HG03097 (cell line): ENCODE measurements around the gene CDHR5.
A peak's percentile ranks its signal among the peaks of the same experiment; 100 is the strongest.

Experiments
- ATAC-seq: cut with Tn5 transposase; IDR thresholded peaks from one replicate; pipeline ENCODE4 v1.9.1; 2021; ENCODE audit not compliant: unreplicated experiment, low FRiP score

CDHR5 gene

DNA sequence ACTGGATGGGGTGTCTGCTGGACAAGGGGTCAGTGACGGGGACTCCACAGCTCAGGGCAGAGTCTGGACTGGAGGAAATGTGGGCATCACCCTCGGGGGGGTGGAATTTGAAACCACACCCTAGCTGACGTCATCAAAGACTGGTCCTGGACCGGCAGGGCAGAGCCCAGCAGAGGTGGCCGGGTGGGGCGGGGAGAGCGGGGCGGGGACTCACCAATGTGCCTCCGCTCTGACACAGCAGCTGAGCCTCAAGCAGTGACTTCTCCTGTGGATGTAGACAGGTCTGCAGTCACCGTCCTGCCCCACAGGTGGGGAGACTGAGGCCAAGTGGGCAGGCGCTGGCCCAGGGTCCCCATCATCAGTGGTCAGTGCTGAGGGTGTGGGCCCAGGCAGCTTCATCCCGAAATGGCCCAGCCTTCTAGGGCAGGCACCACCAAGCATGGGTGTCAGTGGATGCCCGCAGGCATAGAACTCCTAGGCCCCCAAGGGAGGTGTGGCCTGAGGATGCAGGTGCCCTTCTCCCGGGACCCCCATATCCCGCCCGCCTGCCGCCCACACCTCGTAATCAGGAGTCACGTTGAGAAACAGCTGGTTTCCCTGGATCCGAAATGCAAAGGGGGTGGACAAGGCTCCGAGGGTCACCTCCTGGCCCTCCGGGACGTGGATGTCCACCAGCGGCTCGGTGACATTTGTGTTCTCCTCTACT lies 603 bp downstream of the CDHR5 start:
- ATAC-seq = no peak

DNA sequence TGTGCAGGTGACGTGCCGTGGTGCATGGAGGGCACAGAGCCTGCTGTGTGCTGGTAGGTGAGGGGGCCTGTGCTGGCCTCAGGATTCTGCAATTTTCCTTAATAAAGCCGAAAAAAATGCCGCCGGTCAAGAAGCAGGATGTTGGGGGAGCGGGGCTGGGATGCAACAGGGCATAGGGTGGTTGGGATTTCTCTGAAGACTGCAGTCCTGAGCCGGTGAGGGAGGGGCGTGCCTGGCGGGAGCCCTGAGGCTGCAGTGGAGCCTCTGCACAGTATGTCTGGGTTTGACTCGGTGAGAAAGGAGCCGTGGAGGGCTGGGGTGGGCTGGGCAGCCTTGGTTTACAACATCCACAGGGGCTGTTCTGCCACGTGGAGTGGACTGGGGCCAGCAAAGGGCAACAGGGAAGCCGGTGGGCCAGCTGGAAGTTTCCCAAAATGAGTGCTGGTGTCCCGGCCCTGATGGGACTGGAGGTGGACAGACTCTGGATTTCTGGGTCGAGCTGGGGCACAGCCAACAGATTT lies 1.3 kb downstream of the CDHR5 start:
- ATAC-seq = no peak

DNA sequence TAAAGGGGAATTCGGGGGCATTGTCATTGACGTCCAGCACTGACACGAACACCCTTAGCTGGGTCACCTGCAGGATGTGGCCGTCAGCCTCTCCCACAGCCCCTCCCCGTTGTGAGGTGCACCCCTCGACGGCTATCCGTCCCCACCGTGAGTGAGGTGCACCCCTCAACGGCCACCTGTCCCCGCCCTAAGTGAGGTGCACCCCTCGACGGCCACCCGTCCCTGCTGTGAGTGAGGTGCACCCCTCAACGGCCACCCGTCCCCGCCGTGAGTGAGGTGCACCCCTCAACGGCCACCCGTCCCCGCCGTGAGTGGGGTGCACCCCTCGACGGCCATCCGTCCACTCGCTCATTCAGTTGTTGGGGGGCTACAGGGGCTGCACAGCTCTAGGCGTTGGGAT lies 2.9 kb downstream of the CDHR5 start:
- no peak for ATAC-seq

DNA sequence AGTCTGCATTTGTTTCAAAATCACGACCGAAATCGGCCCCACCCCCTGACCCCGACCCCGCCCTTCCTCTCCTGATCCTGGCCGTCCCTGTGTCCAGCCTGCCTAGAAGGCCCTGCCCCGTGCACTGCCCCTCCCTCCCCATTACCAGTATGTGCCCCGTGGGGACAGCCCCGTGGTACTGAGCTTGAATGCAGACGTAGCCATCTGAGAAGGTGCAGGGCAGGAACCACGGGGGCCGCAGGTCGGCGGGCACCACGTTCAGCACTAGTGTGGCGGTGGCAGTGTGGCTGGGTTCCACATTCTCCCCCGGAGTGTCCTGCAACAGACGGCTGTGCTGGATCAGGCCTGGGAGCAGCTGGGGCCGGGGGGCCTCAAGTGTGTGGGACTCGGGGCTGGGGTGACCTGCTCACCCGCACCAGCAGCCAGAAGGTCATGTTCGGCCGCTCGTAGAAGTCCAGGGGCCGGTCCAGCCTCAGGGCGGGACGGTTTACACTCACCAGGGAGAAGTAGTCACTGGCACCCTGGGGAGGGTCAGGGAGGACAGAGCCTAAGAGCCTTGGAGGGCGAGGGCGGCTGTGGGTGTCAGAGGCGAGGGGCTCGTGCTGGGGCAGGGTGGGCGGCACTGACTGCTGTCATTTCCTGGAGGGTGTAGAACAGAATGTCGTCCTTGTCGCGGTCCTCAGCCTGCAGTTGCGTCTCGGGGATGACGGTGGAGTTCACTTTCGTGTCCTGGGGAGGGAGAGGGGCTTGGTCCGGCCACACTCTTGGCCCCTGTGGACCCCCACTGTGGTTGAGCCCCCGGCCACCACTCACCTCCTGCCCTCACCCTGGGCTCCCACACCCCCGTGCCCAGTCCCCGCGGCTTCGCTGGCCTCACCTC lies 3.6 kb downstream of the CDHR5 start:
- ATAC-seq = no peak

DNA sequence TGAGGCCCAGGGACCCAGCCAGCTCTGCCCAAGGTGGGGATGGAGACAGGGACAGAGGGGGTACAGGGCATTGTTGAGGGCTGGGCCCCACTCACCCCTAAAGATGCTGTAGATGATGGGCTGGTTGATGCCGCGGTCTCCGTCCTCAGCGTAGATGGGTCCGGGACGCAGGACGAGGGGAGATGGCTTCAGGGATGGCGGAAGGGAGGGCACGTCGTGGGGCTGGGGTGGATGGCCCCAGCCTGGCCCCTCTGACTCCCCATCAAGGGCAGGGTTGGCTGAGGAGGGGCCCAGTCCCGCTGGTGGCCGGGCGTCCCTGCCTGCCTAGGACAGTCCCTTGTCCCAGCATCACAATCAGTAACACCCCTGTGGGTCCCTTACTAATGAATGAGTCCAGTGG lies 4.6 kb downstream of the CDHR5 start:
- ATAC-seq = no peak

DNA sequence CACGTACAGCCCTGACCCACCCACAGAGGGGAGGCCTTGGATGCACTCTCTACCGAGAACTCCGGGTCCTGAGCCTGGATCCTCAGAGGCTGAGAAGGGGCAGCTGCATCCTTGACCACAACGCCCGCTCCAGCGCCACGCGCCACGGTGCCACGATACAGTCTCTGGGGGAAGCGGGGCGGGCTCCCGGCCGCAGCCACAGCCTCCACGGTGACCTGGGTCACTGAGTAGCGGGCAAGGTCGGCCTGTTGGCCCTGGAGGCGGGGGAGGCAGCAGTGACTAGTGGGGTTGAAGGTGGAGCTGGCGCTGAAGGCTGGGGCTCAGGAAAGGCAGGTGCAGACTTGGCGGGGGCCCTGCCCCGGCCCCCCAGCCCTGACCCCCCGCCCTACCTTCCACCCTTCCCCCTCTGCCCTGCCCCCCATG lies 5.1 kb downstream of the CDHR5 start:
- no peak for ATAC-seq

DNA sequence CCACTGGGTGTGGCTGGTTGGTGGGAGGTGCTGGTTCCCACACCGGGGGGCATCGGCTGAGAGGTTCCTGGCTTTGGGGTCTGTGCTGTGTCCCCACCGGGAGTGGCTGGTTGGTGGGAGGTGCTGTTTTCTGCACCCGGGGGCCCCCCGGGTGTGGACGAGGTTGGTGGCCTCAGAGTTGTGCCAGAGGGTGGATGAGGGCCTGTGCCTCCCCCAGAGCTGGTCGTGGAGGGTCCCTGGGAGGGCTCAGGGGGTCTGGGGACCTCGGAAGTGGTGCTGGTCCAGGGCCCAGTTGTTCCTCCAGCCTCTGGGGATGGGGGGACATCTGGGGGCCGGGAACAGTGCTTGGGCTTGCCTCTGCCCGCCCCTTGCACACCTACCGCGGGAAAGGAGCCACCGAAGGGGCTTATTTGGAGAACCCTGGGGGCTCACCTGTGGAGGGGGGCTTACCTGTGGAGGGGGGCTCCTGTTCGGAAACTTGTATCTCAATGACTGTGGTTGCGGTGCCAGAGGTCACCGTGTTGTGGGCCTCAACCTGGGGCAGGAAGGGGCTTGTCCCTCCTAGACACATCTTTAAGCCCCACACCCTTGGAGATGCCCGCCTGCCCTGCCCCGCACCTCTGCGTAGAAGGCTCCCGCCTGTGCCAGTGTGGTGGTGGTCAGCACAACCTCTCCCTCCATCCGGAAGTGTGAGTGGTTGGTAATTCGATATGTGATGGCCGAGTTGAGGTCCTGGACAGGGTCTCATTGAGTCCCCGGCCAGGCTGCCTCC lies 5.7 kb downstream of the CDHR5 start:
- ATAC-seq = no peak

DNA sequence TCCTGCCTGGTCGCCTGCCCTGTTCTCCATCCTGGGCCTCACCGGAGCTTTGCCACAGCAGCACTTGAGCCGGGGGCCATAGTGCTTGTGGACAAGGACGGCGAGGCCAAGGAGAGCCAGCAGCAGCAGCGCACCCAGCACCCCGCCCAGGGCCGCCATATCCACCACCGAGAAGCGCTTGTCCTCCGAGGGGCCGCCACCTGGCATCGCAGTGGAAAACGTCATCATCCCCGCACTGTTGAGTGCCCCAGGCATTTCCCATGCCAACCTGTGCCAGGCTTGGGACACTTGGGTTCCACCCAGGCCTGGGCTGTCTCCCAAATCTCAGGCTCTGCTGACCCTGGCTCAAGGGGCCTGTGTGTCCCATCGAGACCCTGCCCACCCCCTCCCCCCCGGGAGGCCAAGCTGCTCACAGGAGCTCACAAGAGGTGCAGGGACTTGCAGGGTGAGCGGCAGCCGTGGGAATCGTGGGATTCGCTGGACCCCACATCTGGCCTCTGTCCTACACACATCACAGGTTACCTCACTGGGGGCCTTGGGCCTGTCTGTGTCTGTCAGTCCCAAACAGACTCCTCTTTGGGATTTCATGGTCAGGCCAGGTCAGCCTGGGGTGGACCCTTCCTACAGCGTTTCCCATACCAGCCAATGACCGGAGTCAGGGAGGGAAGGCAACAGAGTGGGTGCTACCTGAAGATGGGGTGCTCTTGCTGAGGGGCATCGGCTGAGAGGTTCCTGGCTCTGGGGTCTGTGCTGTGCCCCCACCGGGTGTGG lies 6.7 kb downstream of the CDHR5 start:
- ATAC-seq = no peak

DNA sequence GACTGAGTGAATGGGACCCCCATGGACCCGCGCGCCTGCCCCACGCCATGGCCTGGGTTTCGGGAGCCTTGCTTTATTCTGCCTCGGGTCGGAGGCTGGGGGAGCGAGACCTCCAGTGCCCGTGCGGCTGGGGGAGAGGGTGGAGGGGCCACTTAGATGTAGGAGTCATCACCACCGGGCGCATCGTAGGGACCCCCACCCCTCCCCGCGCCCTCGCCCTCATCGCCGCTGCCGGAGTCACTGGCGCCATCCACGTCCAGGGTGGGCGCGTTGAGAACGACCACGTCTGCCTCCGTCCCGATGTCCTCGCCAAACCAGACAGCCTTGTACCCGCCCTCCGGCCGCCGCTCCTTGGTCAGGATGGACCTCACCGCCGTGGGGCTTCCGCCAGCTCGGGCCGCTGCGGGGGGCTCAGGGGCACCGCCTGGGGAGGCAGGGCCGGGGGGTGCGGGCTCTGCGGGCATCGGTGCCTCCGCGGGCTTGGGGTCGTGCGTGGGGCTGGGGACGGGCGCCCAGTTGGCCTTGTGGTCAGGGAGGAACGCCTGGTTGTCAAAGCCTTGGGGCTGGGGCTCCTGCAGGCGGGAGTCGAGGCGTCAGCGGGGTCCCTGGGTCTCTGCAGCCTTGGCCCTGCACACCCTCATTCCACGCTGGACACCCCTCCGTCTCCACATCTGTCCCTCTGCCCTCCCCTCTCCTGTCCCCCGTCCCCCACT lies 7.4 kb downstream of the CDHR5 start:
- ATAC-seq = no peak

DNA sequence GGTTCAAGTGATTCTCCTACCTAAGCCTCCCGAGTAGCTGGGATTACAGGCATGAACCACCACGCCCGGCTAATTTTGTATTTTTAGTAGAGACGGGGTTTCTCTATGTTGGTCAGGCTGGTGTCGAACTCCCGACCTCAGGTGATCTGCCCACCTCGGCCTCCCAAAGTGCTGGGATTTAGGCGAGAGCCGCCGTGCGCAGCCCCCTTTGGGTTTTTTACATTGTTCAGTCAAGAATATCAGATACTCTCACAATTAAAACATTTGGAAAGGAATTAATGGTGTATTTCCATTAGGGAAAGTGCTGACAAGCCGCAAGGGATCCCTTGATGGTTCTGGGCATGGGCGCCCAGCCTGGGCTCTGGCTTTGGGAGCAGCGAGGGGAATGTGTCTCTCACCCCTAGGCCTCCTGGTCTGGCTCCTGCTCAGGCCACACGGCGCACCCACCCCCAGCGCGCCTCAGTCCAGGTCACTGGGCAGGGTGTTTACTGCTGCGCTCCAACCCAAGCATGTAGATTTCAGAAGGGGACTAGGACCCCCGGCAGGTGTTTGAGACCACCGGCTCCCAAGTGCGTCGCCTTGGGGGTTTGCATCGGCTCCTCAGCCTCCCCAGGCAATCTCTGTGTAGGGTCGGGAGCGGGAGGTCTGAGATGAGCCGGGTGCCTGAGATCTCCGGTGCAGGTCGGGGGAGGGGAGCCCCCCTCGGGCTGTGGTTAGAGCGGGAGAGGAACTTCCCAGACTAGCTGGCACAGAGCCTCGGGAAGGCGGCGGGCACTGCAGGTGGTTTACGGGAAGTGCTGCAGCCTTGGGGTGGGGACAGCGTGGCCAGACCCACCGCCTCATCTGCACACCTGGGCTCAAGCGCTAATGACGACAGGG lies 8.2 kb downstream of the CDHR5 start:
- ATAC-seq = no peak

DNA sequence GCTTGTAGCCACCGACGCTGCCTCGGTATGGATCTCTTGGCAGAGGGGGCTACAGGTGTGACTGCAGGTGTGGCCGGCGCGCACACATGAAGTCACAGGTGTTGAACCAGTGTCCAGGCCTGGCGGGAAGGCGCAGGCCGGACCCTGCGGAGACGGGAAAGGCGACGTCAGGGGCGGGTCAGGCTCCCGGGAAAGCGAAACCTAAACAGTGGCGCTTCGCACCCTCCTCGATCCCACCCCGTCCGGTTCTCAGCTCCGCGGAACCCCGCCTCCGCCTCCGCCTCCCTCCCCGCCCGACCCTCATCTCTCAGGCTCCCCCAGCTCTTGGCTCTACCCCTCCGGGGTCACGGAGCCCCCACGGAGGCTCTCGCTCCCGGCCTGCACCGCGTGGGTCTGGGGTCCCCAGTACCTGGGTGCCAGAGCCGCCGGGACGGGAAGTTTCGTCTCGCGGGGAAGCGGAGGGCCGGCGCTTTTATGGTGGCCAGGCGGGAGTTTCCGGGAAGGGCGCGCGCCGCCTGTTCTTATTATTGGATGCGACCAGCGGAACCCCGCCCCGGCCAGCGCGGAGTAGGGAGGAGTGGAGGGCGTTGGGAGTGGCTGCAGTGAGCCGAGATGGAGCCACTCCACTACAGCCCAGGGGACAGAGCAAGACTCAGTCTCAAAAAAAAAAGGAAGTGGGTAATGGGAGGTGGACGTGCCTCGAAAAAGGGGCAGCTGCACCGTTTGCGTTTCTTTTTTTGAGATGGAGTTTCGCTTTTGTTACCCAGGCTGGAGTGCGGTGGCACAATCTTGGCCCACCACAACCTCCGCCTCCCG lies 9.0 kb downstream of the CDHR5 start, which contains the start of gene IRF7:
Gene IRF7, minus strand, starts transcription at position 447 of the 816 bp plus-strand sequence. CDS start 586 bp downstream, outside the sequence.
- peak; percentile 79 for ATAC-seq

DNA sequence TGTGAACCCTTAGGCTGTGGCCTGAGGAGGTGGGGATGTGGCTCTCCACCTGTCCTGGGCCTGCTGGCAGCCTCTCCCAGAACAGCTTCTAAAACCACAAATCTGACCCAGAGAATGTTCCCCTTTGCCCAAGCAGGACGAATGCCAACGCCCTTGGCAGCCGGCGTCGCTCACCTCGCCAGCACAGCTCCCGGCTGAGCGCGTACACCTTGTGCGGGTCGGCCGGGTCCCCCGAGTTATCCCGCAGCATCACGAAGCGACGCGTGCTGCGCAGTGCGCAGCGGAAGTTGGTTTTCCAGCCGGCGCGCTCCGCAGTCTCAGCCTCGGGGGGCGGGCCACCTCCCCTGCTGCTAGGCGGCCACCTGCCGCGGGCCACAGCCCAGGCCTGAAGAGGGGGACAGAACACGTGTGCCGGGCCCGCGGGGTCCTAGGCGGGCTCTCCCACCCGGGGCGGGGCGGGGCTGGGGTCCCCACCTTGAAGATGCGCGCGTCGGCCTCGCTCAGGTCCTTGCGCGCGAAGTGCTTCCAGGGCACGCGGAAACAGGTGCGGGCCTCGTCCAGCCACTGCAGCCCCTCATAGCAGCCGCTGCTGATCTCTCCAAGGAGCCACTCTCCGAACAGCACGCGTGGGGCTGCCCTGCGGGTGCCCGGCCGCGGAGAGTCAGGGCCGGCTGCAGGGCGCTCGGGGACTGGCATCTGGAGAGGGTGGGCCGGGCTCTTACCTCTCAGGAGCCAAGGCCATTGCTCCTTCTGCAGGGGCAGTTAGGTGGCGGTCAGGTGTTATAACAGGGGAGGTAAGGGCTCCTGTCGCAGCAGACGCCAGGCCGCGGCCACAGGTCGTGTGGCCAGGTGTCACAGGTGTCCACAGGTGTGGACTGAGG lies 9.9 kb downstream of the CDHR5 start:
- ATAC-seq = no peak

DNA sequence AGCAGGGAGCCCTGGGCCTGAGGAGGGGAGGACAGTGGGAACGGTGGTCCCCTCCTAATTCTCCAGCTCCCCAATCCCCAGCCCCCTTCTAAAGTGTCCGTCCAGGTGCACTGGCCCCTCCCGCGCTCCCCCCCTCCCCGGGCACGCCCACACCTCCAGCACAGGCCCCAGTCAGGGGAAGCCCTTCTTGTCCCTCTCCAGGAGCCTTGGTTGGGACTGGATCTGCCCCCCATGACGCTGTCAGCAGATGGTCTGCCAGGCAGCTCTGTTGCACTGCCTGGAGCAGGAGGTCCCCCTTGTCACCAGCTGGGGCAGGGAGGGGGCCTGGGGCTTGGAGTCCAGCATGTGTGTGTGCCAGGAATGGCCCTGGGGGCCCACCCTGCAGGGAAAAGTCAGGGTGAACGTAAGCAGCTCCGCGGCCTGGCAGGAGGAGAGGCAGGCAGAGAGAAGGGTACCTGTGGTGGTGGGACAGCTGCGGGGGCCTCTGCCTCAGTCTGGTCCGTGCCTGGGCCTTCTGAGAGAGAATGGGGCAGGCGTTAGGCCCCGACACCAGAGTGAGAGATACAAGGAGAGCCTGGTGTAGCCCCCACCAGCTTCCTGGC lies 10.6 kb downstream of the CDHR5 start:
- no peak for ATAC-seq

DNA sequence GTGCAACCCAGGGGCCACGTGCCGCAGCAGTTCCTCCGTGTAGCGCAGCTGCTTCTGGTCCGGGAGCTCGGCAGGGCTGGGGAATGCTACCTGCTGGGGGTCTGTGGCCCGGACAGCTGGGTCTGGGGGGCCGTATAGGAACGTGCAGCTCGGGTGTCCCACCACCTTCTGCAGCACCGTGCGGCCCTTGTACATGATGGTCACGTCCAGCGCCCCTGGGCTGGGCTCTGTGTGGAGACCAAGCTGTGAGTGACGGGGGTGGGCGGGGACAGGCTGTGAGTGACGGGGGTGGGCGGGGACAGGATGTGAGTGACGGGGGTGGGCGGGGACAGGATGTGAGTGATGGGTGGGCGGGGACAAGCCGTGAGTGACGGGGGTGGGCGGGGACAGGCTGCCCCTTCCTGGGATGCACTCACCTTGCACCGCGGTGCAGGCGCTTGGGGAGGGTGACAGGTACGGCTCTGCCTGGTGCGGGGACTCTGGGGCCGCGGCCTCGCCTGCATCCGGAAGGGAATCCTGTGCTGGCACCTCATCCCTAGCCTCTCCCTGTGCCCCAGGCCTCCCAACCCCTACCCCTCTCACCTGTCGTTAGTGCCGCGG lies 11.3 kb downstream of the CDHR5 start:
- ATAC-seq = no peak

DNA sequence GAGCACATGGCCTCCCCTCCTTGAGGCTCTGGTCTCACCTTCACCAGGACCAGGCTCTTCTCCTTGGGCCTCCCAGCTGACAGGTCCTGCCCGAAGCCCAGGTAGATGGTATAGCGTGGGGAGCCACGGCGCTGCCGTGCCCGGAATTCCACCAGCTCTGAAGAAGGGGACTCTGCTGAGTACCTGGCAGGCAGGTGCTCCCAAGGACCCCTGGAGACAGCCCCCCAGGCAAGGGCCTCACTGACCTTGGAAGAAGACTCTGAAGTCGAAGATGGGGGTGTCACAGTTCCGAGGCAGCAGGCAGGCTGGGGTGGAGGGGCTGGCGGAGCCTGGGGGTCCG lies 11.8 kb downstream of the CDHR5 start:
- ATAC-seq = no peak
